HG03095 (cell line): Measurements from ENCODE around the gene CNPY2.
A peak's percentile ranks its signal among the peaks of the same experiment; 100 is the strongest.
"Not testable (repeated sequence)": the region's sequence is repeated elsewhere in the genome, so short reads cannot be mapped to it uniquely, and the experiment has no call there.

Experiments
- ATAC-seq: cut with Tn5 transposase; IDR thresholded peaks from one replicate; pipeline ENCODE4 v1.9.1; 2021; ENCODE audit warnings: moderate library complexity; ENCODE audit not compliant: unreplicated experiment

Gene CNPY2

GRCh38 chr12:56315622-56316473 is at the start of gene CNPY2:
TSS of gene CNPY2 (minus strand) at chr12:56315988. CDS start at chr12:56315217, 771 bp downstream.
- peak; percentile 88 for ATAC-seq

DNA sequence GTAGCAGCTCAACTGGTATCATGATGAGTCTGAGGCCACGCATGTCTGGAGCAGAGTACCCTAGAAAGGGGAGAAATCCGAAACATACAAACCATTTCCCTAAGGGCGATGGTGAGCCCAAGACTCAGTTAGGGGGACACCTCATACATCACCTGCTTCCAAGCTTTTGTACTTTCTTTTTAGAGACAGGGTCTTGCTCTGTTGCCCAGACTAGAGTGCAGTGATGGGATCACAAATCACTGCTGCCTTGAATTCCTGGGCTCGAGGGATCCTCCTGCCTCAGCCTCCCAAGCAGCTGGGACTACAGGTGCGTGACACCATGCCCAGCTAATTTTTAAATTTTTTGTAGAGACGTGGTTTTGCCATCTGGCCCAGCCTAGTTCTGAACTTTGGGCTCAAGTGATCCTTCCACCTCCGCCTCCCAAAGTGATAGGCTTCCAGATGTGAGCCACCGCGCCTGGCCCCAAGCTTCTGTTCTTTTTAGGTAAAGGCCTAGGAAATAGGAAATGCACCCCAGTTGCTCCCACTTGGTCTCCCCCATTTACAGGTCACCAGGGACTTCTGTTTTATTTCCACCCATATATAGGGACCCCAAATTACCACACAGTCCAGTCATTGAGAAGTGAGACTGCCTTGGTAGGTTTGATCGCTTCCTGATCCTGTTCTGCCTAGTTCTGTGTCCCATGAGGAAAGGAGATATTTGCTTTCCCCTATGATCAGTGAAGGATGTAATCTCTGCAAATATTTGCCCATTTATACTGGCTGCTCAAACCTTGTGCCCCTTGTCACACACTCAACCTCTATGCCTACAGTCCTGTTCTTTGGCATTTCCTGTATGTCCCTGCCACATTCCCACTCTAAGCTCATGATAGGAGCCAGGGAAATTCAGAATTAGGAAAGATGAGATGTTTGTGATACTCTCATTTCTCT is 46.6 kb upstream of the CNPY2 start, which contains the start of gene APOF:
TSS of gene APOF (minus strand) at position 728 of the 930 bp plus-strand sequence. CDS start at position 616, 112 bp downstream.
- no peak for ATAC-seq

- ATAC-seq, result no peak
These were observed 45.8 kb upstream of the CNPY2 start for GRCh38 chr12:56361487-56362129.

DNA sequence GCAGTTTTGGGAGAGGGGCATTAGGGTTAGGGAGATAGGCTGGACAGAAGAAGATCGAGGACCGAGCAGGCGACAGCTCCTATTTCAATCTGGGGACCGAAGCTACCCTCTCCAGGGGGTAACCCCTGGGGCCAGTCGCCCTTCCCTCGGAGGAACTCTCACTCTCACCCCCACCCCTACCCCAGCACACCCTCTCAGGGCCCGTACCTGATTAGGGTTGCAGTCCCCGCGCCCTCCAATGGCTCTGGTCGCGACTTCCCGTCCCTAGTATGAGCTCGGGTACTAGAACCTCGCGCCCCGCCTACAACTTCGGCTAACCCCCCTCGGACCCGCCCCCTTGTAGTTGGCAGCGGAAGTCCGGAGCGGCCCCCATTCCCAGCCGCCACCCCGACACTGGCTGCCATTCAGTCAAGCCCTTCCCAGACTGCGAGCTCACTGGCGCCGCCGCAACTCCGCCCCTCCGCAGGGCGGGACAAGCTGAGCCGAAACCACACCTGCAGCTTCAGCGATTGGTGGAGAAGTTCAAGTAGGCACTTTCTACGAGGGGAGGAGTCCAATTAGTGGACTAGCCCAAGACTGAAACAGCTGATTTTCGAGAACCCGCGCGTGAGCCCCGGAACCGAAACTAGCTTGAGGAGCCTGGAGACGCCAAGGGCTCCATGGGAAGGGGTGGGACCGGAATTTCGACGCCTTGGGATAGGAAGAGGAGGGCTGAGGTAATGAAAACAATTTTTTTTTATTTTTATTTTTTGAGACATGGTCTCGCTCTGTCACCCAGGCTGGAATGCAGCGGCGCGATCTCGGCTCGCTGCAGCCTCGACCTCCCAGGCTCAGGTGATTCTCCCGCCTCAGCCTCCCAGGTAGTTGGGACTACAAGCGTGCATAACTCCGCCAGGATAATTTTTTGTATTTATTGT is 44.3 kb upstream of the CNPY2 start, which contains the start of gene STAT2:
TSS of gene STAT2 (minus strand) at position 257 of the 917 bp plus-strand sequence. CDS start 3,536 bp downstream, outside the sequence.
- peak; percentile 94 for ATAC-seq

DNA sequence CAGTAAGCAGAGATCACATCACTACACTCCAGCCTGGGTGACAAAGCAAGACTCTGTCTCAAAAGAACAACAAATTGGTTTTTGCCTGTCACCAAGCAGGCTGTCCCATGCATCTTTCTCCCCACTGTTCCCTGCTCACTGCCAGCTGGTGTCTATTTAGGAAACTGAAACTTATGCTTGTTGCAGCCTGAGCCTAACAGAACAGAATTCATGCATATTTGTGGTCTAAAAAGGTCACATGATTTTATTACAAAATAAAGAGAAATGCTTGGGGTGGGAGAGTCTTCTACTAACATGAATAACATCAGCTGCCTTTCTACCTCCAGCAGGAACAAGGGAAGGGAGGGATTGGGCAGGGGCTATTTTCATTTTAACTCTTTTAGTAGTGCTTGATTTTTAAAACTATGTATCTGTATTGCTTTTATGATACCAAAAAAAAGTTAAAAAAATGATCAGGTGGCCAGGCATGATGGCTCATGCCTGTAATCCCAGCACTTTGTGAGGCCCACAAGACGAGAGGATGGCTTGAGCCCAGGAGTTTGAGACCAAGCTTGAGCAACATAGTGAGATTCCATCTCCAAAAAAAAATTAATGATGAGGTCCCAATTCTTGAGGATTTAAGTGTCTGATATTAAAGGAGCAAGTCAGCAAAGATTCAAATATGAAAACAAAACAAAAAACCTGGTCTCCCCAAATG is 43.2 kb upstream of the CNPY2 start:
- no peak for ATAC-seq

- no peak for ATAC-seq
These were observed 35.5 kb upstream of the CNPY2 start for GRCh38 chr12:56351325-56351724.

DNA sequence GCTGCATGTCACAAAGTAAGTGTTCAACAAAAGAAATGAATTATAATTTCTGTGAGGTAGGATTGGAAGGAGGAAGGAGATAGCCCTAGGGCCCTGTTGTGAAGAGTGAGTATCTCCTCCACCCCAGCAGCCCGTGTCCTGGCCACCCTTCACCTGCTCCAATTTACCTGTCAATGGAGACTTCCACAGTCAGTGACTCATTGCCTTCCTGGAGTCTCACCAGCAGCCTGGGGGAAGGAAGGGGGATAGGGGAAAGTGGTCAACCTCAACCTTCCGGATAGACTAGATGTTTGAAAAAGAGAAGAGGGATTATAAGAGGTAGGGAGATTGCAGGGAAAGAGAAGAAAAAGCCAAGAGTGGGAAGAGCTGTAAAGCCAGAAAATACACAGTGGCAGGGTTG is 34.9 kb upstream of the CNPY2 start:
- ATAC-seq, result no peak

DNA sequence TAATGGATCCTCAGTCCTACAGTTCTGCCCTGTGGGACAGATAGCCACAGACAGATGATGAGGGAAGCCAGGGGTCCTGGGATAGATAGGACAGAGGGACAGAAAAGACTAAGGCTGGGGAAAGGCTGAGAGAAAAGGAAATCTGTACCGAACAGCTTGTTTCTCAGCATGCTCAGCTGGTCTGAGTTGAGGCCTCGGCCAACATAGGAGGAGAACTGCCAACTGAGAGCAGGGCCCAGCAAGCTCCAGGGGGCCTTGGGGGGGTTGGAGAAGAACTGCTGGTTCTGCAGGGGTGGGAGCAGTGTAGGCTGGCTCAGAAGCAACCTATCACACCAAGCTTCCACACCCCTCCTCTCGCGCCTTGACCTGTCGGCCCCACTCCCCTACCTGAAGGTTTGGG is 33.0 kb upstream of the CNPY2 start:
- no peak for ATAC-seq

DNA sequence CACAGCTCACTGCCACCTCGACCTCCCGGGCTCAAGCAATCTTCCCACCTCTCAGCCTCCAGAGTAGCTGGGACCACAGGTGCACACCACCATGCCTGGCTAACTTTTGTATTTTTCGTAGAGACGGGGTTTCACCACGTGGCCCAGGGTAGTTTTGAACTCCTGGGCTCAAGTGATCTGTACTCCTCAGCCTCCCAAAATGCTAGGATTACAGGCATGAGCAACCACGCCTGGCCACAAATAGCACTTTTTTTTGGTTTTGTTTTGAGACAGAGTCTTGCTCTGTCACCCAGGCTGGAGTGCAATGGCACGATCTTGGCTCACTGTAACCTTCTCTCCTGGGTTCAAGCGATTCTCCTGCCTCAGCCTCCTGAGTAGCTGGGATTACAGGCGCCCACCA is 31.5 kb upstream of the CNPY2 start:
- ATAC-seq, result not testable (repeated sequence)

DNA sequence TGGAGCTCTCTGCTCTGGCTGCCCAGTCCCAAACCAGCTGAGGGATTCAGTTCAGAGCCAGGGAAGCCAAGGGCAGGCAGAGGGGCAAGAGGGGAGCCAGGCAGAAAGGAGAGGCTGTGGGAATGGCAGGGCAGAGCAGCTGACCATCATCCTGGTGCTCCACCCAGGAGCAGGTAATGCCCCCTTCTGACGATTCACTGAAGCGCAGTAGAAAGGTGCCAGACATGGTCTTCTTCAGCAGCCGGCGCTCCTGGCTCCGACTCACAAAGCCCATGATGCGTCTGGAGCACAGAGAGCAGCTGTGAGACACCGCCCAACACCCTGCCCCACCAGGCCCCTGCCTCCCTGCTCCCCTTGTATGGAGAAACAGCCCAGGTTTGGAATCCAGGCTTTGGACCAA is 30.9 kb upstream of the CNPY2 start:
- ATAC-seq, result no peak

- not testable (repeated sequence) for ATAC-seq
These were observed 26.5 kb upstream of the CNPY2 start for GRCh38 chr12:56342290-56342689.

DNA sequence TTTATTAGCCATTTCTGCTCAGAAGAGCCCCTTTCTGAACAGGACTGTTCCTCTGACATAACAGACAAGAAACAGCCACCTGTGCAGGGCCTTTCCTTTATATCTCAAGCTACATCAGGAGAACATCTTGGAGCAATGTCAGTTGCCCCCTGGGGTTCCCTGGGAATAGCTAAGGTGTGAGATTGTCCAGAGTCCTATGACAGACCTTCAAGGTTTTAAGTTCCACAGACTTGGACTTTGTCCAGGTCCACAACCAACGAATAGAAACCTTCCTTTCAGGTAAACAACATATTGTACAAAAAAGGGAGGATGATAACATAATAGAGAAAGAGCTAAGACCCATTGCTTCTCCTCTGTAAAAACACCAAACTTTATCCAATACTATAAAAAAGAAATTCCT is 25.8 kb upstream of the CNPY2 start:
- no peak for ATAC-seq

GRCh38 chr12:56339158-56339422 is 23.3 kb upstream of the CNPY2 start:
- no peak for ATAC-seq

DNA sequence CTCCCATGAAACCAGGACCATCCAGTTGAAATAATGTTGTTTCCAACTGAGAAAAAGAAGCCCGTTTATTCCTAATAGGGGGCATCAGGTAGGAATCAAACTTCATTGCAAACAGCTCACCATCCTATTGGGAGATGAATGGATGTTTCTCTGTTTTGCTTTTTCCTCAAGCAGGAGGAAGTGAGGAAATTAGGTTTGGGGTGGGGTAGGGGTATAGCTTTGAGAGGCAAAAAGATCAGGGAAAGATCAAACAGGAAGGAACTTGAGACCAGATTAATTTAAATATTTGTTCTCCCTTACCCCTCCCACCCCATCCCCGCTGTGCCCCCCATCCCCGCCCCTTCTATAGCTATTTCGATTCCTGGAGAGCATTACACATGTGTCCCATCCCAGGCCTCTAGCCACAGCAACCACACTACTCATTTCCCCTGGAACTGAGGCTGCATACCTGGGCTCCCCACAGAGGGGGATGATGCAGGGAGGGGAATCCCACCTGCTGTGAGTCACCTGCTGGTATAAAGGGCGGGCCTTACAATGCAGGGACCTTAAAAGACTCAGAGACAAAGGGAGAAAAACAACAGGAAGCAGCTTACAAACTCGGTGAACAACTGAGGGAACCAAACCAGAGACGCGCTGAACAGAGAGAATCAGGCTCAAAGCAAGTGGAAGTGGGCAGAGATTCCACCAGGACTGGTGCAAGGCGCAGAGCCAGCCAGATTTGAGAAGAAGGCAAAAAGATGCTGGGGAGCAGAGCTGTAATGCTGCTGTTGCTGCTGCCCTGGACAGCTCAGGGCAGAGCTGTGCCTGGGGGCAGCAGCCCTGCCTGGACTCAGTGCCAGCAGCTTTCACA is 22.7 kb upstream of the CNPY2 start, which contains the start of gene IL23A:
TSS of gene IL23A (plus strand) at position 577 of the 850 bp plus-strand sequence. CDS start at position 738, 161 bp downstream.
- ATAC-seq, result peak; percentile 40

- no peak for ATAC-seq
These were observed 22.0 kb upstream of the CNPY2 start for GRCh38 chr12:56337753-56338251.

- ATAC-seq, result no peak
These were observed 20.8 kb upstream of the CNPY2 start for GRCh38 chr12:56336361-56337167.

DNA sequence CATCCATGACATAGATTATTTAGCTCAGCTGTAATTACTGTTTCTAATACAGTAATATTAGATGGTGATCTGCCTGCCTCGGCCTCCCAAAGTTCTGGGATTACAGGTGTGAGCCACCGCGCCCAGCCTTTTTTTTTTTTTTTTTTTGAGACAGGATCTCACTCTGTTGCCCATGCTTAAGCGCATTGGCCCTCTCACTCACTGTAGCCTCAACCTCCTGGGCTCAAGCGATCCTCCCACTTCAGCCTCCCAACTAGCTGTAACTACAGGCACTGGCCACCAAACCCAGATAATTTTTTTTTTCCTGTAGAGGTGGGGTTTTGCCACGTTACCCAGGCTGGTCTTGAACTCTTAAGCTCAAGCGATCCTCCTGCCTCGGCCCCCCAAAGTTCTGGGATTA is 19.7 kb upstream of the CNPY2 start:
- ATAC-seq, result not testable (repeated sequence)

- no peak for ATAC-seq
These were observed 18.7 kb upstream of the CNPY2 start for GRCh38 chr12:56334490-56334793.
